GM06990 (cell line): Measurements from ENCODE around the gene OR8H3.
"Not testable (repeated sequence)": the region's sequence is repeated elsewhere in the genome, so short reads cannot be mapped to it uniquely, and the experiment has no call there.

ENCODE experiments used
- DNase-seq: peaks from one replicate; pipeline ENCODE4 v3.0.0-alpha.2; 2011; ENCODE audit not compliant: insufficient read length; ENCODE audit errors: extremely low read depth
- H3K27me3 ChIP-seq: replicated peaks from 2 replicates; pipeline ENCODE4 v1.6.0; 2011; ENCODE audit warnings: low read length; ENCODE audit not compliant: control insufficient read depth, insufficient read depth
- H3K36me3 ChIP-seq: 2 replicates; pipeline ENCODE4 v1.5.1; 2011; ENCODE audit warnings: low read length; ENCODE audit not compliant: control insufficient read depth, insufficient read depth
- H3K4me3 ChIP-seq: replicated peaks from 2 replicates; pipeline ENCODE4 v1.5.1; 2011; ENCODE audit warnings: low read depth, mild to moderate bottlenecking, control low read depth, low read length
- CTCF ChIP-seq: IDR thresholded peaks from 2 replicates; pipeline ENCODE4 v1.5.1; 2011; ENCODE audit warnings: low read length, control low read depth, mild to moderate bottlenecking, inconsistent platforms; ENCODE audit not compliant: insufficient read depth, poor library complexity, severe bottlenecking

Gene OR8H3

GRCh38 chr11:56122073-56122472 is at the start of gene OR8H3:
Gene OR8H3 (plus strand): TSS chr11:56122373. CDS start chr11:56122373, 0 bp downstream.
- no peak for DNase-seq
- Histone ChIP-seq H3K27me3 (no peaks in the 10 kb centered on the region), H3K36me3 (no peaks in the 10 kb centered on the region), H3K4me3 (no peak within 1 kb of the TSS)
- no peak for TF ChIP-seq CTCF

GRCh38 chr11:56089697-56090096 is 32.5 kb upstream of the OR8H3 start:
- TF ChIP-seq CTCF = peak; percentile 6
- DNase-seq = no peak

GRCh38 chr11:56093008-56093407 is 29.2 kb upstream of the OR8H3 start, which contains the start of gene OR8I2:
Gene OR8I2 (plus strand): TSS chr11:56093308. CDS start chr11:56093308, 0 bp downstream.
- no peaks in the 10 kb centered on the region for H3K36me3 ChIP-seq
- H3K4me3 ChIP-seq = no peak within 1 kb of the TSS
- no peaks in the 10 kb centered on the region for H3K27me3 ChIP-seq
- no peak for DNase-seq
- TF ChIP-seq CTCF = no peak

More at GRCh38 chr11:56089697-56090096, 32.5 kb upstream of the OR8H3 start:
- H3K36me3 ChIP-seq = no peaks in the 10 kb centered on the region
- H3K27me3 ChIP-seq = no peaks in the 10 kb centered on the region
- no peak overlapping the region for H3K4me3 ChIP-seq

GRCh38 chr11:56103210-56103737 is 18.9 kb upstream of the OR8H3 start, which contains the start of gene OR8H2:
Gene OR8H2 (plus strand): TSS chr11:56103687. CDS start chr11:56105043, 1,356 bp downstream.
- no peak within 1 kb of the TSS for H3K4me3 ChIP-seq
- DNase-seq = no peak
- TF ChIP-seq CTCF = no peak
- H3K27me3 ChIP-seq = no peaks in the 10 kb centered on the region
- no peaks in the 10 kb centered on the region for H3K36me3 ChIP-seq

- no peak for DNase-seq
- no peak for TF ChIP-seq CTCF
- Histone ChIP-seq H3K27me3 (no peaks in the 10 kb centered on the region), H3K36me3 (no peaks in the 10 kb centered on the region), H3K4me3 (no peak within 1 kb of the TSS)
These were observed 18.0 kb downstream of the OR8H3 start, which contains the start of gene OR8J3 for GRCh38 chr11:56140151-56140661. Gene OR8J3 (minus strand): TSS chr11:56140201. CDS start chr11:56137718, 2,483 bp downstream.

- DNase-seq, H3K4me3 ChIP-seq, H3K27me3 ChIP-seq, H3K36me3 ChIP-seq: not testable (repeated sequence)
These were observed 21.5 kb downstream of the OR8H3 start for GRCh38 chr11:56143681-56144080.
